ENCODE measurements around the gene C17orf58.

DNA sequence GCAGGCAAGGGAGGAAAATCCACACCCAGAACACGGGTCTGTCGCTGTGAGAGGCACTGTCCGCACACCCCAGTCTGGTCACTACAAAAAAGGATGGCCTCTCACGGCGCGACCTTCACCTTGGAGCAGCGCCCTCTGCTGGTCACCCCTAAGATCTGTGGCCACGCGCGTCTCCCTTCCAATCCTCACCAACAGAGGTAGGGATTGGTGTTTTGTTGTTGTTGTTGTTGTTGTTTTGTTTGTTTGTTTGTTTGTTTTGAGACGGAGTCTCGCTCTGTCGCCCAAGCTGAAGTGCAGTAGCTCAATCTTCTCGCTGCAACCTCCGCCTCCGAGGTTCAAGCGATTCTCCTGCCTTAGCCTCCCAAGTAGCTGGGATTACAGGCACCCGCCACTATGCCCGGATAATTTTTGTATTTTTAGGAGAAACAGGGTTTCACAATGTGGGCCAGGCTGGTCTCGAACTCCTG is 15.0 kb upstream of the C17orf58 start:
- TF ChIP-seq TAF7 (optimal IDR thresholded peaks at IDR 0.05; ENCODE audit: borderline replicate concordance, low read depth, low read length) (no peak), MAFK (IDR thresholded peaks at IDR 0.05; ENCODE audit: low read depth, low read length) (no peak)

All from H1 (cell line).